ENCODE results near the gene HNF1B. TPM values are rescaled to one million over a fixed set of nuclear protein-coding genes. Genes with fewer than 3 reads are reported as not detected.
"Not testable (repeated sequence)": the region's sequence is repeated elsewhere in the genome, so short reads cannot be mapped to it uniquely, and the experiment has no call there.

HNF1B gene
- total RNA-seq, 1 donor from 2014 or later = 87.9 TPM

DNA sequence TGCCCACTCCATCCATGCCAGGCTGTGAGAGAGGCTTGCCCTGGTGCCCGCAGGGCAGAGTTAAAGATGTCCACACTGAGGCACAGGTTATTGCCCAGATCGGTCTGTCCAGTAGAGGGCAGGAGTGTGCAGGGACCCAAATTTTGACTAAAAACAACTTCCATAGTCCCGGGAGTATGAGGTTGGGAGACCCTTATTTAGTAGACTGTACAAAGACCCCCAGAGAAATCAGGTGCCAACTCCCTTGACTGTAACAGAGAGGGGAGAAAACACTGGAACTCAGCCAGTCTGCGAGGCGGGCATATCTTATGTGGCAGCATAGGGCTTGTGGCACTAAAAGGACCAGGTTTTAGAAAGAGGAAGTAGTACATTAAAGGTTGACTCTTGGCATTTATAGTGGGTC, 43.4 kb downstream of the HNF1B start:
- DNase-seq (ENCODE audit: low read depth) = no peak

DNA sequence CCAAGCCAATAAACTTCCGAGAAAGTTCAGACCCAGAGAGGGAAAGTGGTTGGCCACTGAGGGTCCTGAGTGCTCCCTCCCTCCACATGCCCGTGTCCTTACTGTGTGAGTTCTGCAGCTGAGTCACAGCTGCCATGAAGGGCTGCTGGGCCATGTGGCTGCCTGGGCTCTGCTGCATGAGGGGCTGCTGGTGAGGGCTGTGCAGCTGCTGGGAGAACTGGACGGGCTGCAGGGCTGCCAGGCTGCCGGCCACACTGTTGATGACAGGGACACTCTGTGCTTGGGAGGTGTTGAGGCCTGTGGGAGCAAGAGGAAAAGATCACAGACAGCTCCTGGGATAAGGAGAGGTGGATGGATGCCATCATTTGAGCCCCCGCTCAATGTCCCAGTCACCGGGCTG, 44.0 kb downstream of the HNF1B start:
- no peak for DNase-seq (ENCODE audit: low read depth)

DNA sequence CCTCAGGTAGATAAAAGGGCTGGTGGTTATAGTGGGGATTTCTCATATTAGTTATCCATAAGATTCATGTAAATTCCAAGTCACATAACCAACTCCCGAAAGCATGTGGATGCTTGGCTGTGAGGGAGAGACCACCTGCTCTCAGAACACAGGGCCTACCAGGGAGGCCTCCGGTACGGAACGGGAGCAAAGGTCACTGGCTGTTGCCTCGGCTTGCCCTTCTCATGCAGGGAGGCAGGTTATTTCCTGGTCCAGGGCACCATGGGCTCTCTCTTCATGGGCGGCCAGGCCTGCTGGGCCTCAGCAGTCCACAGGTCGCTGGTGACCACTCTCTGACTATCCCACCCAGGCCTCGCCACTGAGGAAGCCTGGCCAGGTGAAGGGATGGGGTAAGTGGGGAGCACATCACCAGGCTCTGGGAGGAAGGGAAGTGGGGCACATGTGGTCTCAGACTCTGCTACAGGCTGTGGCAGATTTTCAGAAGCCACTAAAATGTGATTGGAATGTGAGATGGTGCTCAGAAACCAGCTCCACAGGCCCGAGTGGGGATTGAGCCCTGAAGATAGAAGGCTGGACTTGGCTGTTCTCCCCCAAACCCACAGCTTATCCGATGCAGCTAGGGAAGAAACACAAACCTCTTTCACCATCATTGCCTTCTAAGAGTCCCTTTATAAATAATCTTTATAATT, 45.4 kb downstream of the HNF1B start:
- no peak for DNase-seq (ENCODE audit: low read depth)

DNA sequence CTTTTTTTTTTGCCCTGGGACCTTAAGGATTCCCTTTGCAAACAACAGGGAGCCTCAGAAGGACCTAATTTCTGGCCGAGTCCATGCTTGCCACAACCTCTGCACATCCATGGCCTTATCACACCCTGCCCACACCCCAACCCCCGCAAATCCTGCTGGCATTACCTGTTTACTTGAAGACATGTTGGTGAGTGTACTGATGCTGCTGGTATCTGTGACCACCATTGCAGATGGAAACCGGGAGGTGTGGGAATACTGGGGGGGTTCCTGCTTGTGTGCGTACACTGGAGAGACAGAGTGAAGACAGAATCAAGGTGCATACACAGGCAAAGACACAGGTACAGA, 46.0 kb downstream of the HNF1B start:
- DNase-seq (ENCODE audit: low read depth) = no peak

DNA sequence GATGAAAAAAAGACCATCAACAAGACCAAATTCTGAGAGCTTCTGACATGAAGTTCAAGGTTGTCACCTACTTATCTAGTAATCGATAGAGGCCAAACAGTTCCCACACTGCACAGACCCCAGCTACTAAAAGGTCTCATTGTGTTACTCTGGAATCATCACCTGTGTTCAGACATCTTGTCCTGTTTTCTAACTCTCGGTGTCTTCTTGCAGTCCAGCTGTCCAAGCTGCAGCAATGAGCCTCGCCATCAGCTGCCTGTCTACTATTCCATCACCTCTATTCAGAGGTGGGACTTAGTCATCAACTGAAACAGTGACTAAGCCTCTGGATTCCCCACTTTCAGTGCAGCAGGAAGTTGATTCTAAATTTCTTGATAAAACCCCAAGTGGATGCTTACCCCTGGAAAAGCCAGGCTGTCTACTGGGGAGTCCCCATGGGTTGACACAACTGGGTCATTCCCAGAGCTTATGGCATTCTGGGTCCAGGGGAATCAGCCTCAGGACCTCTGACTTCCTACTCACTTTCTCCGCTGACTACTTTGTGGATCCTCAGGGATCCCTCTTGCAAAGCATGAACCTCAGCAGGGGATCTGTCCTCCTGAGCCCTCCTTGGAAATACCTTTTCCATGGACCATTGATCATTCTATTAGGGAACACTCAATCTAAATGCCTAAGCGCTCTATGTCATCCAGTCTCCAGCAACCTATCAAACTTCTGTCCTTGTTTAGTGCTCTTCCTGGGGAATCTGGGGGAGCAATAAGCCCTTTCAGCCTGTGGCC, 46.5 kb downstream of the HNF1B start:
- DNase-seq (ENCODE audit: low read depth) = peak; percentile 90

DNA sequence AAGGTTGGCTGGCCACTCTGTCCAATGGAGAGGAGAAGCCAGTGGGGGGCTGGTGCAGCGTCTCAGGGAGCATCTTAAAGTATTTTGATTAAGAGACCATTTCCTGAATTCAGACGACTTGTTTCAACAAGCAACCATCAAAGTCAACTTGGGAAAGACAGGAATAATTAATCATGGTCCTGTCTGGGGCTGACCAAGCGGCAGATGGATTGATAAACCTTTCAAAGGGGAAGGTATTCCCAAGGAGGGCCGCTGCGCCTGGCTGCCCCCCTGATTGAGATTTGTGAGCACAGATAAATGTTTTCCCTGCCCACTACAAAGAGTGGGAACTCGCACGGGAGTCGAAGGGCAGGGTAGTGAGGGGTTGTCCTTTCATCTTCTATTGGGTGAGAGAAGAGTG, 47.5 kb downstream of the HNF1B start:
- DNase-seq (ENCODE audit: low read depth) = no peak

DNA sequence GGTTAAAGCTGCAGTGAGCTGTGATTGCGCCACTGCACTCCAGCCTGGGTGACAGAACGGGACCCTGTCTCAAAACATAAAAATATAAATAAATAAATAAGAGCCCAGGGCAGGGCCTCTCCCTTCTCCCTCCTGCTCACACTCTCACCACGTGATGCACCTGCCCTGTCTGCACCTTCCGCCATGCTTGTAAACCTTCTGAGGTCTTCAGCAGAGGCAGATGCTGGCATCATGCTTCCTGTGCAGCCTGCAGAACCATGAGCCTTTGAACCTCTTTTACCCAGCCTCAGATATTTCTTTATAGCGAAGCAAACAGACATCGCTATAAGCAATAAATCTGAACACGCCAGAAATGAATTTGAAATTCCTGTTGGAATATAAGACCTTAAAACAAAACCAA, 48.5 kb downstream of the HNF1B start:
- DNase-seq (ENCODE audit: low read depth) = no peak

DNA sequence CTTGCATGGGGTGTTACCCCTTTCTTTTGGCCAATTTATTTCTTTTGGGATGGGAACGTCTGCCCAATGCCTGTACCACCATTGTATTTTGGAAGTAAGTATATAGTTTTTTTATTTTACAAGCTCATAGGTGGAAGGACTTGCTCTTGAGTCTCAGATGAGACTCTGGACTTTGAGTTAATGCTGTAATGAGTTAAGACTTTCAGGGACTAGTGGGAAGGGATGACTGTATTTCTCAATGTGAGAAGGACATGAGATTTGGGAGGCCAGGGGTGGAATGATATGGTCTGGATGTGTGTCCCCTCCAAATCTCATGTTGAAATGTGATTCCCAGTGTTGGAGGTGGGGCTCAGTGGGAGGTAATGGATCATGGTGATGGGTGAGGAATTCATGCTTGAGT, 49.1 kb downstream of the HNF1B start:
- DNase-seq (ENCODE audit: low read depth) = no peak

DNA sequence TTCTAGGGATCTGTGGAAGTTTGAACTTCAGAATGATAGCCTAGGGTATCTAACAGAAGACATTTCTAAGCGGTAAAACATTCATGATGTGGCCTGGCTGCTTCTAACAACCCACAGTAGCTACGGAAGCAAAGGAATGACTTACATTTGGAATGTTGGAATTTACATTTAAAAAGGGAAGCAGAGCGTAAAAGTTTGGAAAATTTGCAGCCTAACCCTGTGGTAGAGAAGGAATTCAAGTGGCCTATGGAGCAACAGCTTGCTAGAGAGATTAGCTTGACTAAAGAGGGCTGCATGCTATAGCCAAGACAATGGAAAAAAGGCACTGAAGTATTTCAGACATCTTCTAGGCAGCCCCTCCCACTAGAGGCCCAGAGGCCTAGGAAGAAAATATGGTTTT, 50.1 kb downstream of the HNF1B start:
- peak; percentile 63 for DNase-seq (ENCODE audit: low read depth)

DNA sequence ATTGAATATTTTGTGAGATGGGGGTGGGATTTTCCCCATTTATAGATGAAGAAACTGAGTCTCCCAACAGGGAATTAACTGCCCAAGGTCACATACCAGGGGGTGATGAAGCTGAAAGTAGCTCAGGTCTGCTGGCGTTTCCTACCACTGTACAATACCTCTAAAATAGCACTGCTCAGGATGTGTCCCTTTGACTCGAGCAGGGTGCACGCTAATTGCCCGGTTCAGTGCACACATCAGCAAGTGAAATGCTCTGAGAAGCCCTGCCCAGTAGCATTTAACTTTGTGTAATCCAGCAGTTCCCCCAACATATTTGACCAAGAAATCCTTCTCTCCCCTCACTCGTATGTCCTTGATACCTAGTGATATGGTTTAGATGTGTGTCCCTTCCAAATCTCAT, 51.5 kb downstream of the HNF1B start:
- peak; percentile 66 for DNase-seq (ENCODE audit: low read depth)

DNA sequence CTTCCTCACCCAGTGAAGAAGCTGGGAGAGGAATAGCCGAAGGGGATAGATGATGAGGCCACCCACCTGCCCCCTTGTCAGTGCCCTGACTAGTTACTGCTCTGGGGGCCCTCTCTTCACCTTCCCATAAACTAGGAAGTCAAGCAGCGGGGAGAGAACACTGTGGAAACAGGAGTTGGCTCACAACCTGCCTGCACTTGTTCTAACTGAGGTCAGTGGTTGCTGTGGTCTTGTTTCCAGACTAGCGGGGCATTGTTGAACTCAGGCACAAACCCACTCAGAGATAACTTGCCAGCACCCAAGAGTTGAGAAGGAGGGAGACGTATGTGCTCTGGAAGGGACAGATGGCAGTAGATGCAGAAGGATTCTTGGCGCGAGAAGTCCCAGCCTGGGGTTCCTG, 53.1 kb downstream of the HNF1B start:
- DNase-seq (ENCODE audit: low read depth) = no peak

DNA sequence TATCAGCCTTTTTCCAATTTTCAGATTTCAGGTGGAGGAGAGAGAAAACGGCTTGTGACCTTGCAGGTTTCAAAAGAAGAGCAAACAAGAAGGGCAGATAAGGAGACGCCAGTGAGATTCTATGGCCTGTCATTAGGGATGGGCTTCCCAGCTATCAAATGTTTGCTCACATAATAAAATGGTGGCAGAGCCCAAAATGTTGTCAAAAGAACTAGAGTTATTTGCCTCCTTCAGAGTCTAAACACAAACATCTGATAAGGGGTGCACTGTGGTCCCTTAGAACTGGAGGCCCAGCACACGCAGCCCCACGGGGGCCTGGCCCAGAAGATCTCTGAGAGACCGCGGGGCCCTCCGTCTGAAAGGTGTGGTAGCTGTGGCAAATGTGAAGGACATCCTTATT, 55.5 kb downstream of the HNF1B start:
- DNase-seq (ENCODE audit: low read depth) = no peak

DNA sequence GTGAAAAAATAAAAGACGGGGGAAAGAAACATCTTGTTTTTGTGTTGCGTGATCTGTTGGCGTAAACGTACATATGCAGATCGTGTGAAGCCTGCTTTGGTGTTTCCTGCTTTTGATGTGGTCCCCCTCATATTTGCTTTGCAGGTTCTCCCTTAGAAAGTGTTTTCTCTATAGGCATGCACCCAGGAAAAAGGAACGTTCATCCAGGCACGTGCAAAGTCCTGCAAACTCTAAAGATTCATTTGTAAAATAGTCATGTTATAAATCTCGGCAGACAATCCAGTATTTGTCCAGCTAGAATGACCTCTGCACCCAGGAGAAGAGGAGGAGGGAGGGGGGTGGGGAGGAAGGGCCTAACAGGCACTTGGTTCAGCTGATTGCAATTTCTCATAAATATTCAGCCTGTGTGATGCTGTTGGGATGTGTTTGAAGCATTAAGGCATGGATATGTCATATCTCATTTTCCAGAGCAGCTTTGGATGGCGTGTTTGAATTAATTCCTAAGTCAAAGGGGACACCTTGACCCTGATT, 61.3 kb downstream of the HNF1B start:
- no peak for DNase-seq (ENCODE audit: low read depth)

DNA sequence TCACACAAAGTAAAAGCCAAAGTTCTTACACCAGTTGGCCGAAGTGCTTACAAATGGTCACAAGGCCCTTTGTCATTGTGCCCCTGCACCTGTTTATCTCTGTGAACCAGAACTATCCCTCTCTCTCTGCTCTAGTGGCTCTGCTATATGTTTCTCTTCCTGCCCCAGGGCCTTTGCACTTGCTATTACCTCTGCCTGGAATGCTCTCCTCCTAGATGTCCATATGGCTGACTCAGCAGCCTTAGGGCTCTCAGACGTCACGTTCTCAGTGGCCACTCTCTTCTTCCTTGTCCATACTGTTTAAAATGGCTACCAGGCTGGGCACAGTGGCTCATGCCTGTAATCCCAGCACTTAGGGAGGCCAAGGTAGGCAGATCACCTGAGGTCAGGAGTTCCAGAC, 62.9 kb downstream of the HNF1B start:
- no peak for DNase-seq (ENCODE audit: low read depth)

DNA sequence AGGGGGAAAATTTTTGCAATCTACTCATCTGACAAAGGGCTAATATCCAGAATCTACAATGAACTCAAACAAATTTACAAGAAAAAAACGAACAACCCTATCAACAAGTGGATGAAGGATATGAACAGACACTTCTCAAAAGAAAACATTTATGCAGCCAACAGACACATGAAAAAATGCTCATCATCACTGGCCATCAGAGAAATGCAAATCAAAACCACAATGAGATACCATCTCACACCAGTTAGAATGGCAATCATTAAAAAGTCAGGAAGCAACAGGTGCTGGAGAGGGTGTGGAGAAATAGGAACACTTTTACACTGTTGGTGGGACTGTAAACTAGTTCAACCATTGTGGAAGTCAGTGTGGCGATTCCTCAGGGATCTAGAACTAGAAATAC, 64.9 kb downstream of the HNF1B start:
- DNase-seq (ENCODE audit: low read depth) = not testable (repeated sequence)

DNA sequence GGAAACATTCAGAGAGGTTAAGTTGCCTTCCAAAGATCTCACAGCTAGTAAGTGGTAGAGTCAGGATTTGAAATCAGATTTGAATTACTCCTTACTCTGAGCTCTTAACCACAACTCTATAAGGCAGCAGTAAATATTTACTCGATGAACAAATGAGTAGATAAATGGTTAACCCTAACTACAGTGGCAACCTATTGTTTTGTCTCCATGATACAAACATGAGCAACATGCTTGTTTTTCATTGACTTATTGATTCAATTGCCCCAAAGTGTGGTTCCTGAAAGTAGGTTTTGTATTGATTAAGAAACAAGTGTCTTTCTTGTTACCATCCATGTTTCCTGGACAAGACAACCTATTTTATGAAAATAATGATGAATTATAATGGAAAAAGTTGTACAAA, 66.8 kb downstream of the HNF1B start:
- peak; percentile 89 for DNase-seq (ENCODE audit: low read depth)

DNA sequence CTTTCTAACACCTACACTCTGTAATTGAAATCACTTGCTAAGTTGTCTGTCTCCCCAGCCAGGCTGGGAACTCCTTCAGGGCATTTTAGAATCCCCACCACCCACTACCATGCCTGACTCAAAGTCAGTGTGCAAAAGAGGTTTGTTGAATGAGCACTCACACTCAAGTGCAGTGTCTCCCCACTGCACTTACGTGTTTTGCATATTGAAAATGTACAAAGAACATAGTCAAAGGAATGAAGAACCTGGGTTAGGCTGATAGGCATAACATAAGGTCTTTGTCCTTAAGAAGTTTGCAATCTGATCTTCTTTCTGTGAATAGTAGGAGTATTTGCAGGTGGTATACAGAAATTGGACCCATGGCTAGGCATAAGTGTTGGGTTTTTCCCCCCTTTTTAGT, 67.8 kb downstream of the HNF1B start:
- no peak for DNase-seq (ENCODE audit: low read depth)

DNA sequence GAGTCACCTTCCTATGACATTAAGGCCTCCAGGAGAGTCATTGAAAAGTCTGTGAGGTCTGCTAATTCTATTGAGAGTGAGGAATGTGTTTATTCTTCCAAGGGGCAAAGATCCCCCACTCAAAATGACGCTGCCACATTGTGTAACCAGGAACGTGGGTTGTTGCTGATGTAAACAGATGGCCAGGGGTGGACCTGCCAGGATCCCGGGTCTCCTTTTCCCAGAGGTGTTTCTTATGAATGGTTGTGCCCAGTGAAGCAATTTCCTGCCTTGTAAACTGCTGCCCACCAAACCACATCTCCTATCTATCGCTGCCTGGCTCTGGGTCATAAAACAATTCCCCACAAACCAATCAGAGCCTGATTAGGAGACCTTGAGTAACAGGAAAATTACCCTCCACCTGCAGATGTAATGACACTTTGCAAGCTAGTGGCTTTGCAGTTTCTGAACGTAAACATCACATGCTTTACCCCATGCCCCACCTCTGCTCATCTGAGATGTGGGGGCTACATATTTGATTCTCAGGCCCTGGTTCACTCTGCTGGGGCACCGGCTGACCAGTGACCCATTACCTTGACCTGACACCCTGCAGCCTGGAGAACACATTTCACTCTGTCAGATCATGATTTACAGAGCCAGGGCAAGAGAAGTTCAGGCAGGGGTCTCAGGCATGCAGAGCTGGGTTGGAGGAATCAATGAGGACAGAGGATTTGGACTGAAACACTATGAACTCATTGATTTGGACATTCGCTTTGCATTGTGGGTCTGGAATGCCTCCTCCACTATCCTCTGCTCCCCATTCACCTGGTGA, 68.5 kb downstream of the HNF1B start:
- DNase-seq (ENCODE audit: low read depth) = peak; percentile 99

DNA sequence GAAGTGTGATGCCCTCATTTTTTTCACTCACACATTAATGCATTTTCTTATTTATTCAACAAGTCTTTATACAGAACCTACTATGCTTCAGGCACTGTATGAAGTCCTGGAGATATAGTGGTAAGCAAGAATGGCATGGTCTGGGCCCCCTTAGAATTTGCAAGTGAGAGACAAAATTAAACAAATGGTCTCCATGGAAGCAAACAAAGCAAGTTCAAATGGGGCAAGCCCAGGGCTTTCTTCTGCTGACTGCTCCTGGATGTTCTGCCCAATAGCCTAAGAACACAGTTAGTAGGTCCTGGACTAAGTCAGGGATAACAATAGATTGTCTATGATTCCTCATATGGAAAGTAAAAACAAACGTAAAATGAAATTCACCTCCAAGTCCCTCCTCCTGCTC, 70.3 kb downstream of the HNF1B start:
- DNase-seq (ENCODE audit: low read depth) = peak; percentile 70

DNA sequence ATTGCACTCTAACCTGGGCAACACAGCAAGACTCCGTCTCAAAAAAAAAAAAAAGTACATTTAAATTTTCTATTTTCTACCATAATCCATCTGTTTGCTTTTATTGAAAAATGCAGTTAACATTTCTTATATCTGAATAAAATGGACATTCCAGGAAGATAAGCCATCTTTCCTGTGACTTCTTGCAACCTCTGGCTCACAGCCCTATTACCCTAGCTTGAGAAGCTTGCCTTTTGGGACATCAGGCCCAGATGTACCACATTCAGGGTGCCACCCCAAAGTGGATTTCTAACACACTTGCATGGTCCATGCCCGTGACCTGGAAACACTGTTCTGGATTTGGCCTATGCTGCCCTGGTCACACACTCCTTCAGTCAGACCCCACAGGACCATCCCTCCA, 71.5 kb downstream of the HNF1B start:
- no peak for DNase-seq (ENCODE audit: low read depth)

DNA sequence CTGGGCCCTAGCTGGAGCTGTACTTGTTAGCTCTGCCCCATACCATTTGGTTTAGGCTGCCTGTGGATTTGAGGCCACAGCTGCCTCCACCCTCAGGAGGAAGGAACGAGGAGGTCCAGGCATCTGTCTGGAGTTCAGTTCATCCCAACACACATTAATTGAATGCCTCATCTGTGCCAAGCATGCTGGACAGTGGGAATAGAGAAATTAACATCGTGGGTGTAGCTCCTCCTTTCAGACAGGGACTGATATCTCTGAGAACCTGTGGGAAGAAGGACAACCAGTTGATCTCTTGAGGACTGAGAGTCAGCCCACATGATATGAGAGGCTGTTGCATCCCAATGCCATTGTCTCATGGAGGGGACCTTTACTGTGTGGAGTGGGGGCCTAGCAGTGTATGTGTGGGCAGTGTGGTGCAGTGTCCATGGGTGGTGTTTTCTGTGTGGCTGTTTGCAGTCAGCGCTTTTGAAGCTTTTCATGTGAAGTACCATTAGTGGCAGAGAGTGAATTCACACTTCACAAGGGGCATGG, 72.2 kb downstream of the HNF1B start:
- no peak for DNase-seq (ENCODE audit: low read depth)

DNA sequence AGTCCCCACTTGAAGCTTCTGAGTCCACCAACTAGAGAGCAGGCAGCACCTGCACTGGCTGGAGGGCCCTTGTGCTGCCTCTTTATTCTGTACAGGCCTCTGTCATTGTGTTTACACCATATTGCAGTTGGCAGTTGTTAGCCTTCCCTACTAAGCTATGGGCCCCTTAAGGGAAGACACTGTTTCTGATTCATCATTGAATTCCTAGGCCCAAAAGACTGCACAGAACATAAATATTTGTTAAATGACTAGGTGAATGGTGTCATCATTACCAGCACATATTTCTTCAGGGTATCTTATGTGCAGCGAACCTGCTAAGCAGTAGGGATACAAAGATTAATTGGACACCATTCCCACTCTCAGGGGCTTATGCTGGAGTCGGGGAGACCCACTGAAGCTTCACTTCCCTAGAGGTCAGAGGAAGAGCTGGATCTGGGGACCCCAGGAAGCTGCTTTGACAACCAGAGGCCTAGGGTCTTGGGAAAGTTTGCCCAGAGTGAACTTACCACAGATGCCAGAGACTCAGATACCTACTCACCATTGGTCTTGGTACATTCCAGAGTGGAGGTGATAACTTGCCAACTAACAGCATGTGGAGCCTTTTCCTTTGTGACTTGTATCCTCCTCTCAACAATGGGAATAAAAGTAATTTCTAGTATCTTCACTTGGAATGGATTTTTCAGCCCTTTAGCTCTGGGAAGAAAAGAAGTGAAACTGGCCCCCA, 72.9 kb downstream of the HNF1B start:
- DNase-seq (ENCODE audit: low read depth) = peak; percentile 95
